HG03342 (cell line): ENCODE results near the gene ZNF225.
"Not testable (repeated sequence)": the region's sequence is repeated elsewhere in the genome, so short reads cannot be mapped to it uniquely, and the experiment has no call there.

ENCODE experiments used
- ATAC-seq: cut with Tn5 transposase; IDR thresholded peaks from one replicate; pipeline ENCODE4 v1.9.1; 2021; ENCODE audit warnings: mild to moderate bottlenecking, moderate library complexity; ENCODE audit not compliant: unreplicated experiment

The ZNF225 gene

DNA sequence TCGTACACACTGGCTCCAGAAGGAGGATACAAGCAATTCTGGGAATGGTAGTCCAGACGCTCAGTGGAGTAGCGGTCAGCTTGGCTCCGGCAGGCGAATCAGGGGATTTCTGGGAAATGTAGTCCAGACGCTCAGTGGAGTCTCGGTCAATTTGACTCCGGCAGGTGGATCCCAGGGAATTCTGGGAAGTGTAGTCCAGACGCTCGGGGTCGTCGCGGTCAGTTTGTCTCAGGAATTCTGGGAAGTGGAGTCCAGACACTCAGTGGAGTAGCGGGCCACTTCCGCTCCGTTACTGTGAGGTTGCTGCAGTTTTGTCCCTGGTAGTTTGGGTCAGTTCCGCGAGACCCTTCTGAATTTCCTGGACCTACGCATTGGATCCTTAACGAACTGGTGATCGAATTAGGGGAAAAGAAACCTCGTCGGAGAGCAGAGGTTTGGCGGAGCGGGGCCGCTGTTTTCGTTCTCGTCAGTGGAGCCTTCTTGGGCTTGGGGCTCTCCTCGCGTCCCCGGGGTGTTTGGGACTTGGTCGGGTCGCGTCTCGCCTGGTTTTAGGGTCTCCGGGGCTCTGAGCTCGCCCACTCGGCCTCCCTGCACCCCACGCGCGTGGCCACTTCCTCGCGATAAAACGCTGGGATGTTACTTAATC lies at the start of gene ZNF225:
Gene ZNF225 (plus strand): TSS at position 262 of the 646 bp plus-strand sequence. CDS start 2,429 bp downstream, outside the sequence.
- peak; percentile 90 for ATAC-seq

DNA sequence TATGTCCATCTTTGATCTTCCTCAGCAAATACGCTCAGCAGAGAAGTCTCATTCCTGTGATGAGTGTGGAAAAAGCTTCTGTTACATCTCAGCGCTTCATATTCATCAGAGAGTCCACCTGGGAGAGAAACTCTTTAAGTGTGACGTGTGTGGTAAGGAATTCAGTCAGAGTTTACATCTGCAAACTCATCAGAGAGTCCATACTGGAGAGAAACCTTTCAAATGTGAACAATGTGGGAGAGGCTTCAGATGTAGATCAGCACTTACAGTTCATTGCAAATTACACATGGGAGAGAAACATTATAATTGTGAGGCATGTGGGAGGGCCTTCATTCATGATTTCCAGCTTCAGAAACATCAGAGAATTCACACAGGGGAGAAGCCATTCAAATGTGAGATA lies 46.9 kb upstream of the ZNF225 start:
- ATAC-seq = no peak

DNA sequence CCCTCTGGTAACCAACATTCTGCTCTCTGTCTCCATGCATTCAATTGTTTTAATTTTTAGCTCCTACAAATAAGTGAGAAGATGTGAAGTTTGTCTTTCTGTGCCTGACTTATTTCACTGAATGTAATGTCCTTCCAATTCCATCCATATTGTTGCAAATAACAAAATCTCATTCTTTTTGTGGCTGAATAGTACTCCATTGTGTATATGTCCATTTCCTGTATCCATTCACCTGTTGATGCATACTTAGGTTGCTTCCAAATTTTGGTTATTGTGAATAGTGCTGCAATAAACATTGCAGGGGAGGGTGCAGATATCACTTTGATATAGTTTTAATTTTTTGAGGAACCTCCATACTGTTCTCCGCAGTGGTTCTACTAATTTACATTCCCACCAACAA lies 43.8 kb upstream of the ZNF225 start:
- ATAC-seq = no peak

DNA sequence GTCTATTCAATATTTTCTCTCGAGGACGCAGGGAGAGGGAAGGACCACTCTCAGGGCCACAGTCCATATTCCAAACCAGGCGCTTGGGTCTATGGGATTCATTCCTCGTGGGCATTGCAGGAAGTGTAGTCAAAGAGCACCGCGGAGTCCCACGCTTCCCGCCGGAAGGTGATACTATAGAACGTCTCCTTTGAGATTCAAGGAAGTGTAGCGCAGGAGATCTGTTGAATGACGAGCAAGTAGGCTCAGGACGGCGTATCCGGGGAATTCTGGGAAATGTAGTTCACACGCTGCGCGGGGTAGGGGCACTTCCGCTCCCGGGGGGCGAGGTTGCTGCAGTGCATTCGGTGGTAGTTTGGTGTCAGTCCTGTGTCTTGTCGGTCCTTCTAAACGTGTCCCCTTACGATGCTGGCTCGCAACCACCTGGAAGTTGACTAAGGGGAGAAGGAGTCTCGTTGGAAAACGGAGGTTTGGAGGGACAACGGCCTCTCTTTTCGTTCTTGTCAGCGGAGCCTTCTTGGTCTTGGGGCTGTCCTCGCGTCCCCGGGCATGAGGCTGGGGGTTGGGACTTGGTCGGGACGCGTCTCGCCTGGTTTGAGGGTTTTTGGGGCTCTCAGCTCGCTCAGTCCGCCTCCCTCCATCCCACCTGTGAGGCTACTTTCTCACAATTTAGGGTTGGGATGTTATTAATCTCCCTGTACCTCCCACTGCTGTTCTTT lies 41.2 kb upstream of the ZNF225 start, which contains the start of gene ZNF284:
Gene ZNF284 (plus strand): TSS at position 336 of the 719 bp plus-strand sequence. CDS start 4,231 bp downstream, outside the sequence.
- peak; percentile 95 for ATAC-seq

DNA sequence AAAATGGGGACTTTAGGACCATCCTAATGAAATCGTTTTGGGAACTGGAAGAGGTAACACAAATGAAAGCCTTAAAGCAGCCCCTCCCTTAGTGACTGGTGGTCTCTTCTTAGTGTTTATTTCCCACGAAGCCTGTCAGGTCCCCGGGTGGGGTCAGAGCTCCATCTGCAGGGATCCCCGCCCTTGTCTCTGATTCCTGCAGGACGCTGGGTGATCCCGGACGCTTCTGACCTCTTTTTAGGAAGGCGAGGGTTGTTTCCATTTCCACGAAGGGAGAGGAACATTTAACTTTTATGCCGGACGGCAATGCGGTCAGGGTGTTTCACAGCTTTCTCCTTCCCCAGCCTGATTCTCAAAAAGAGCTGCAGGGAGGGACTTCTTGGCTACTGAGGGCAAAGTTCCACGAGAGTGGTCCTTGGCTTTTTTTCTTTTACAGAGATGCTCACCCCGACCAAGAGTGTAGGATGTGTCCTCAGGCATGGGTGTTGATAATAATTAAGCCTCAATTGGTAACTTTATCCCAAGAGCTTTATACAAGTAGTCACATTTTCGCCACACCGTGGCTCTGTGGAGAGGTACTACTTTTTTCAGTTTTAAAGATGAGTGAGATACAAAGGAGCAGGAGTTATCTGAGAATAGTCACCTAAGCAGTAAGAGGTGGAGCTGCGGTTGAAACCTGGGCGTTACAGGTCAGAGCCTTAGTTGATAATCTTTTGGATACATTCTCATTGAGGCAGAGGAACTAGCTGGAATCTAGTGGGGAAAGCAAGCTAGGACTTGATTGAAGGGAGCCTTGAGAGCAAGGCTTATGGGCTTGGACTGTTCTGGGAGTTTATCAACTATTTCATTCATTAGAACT lies 40.4 kb upstream of the ZNF225 start:
- no peak for ATAC-seq

DNA sequence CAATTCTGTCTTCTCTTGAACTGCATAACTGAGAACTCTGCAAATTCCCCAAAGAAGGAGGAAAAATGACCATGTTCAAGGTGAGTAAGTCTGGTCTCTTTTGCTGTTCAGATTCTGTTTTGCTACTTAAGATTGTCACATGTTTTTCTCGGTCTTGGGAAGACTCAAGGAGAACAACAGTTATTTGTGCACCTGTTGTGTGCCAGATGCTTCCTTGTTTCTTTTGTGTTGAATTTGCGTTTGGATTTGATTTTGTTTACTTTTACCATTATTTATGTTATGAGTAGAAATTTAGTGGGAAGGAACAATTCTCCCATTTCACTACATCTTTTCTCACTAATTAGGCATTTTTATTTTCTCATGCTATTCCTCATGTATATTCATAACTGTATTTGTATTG lies 36.9 kb upstream of the ZNF225 start:
- no peak for ATAC-seq

DNA sequence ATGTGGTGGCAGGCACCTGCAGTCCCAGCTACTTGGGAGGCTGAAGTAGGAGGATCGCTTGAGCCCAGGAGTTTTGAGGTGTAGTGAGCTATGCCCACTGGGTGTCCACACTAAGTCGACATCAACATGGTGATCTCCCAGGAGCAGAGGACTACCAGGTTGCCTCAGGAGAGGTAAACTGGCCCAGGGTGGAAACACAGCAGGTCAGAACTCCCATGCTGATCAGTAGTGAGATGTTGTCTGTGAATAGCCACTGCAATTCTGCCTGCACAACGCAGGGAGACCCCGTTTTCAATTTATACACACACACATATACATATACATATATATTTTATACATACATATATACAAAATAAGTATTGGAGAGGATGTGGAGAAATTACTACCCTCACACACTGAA lies 21.1 kb upstream of the ZNF225 start:
- no peak for ATAC-seq

DNA sequence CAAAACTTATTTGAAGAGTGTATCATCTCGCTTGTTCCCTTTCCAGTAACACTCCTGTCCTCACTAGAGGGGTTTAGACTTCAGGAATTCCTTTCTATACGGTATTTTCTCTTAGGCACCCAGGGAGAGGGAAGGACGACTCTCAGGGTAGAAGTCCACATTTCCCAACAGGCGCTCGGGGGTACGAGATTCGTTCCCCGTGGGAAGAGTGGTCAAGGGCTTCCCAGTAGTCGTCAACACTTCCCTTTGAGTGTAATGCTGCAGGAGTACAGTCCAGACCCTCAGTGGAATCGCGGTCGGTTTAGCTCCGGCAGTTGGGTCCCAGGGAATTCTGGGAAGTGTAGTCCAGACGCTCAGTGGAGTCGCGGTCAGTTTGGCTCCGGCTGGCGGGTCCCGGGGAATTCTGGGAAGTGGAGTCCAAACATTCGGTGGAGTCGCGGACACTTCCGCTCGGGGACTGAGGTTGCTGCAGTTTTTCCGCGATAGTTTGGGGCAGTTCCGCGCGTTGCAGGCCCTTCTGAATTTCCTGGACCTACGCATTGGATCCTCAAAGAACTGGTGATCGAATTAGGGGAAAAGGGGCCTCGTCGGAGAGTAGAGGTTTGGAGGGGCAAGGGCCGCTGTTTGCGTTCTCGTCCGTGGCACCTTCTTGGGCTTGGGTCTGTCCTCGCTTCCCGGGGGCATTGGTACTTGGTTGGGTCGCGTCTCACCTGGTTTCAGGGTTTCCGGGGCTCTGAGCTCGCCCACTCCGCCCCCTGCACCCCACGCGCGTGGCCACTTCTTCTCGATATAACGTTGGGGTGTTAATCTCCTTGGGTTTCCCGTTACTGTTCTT lies 19.1 kb upstream of the ZNF225 start, which contains the start of gene ZNF224:
Gene ZNF224 (plus strand): TSS at position 431 of the 835 bp plus-strand sequence. CDS start 3,513 bp downstream, outside the sequence.
- peak; percentile 86 for ATAC-seq

DNA sequence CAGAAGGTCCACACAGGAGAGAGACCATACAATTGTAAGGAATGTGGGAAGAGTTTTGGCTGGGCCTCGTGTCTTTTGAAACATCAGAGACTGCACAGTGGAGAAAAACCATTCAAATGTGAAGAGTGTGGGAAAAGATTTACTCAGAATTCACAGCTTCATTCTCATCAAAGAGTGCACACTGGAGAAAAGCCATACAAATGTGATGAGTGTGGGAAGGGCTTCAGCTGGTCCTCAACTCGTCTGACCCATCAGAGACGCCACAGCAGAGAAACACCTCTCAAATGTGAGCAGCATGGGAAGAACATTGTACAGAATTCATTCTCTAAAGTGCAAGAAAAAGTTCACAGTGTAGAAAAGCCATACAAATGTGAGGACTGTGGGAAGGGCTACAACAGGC lies 5.4 kb upstream of the ZNF225 start:
- ATAC-seq = no peak

DNA sequence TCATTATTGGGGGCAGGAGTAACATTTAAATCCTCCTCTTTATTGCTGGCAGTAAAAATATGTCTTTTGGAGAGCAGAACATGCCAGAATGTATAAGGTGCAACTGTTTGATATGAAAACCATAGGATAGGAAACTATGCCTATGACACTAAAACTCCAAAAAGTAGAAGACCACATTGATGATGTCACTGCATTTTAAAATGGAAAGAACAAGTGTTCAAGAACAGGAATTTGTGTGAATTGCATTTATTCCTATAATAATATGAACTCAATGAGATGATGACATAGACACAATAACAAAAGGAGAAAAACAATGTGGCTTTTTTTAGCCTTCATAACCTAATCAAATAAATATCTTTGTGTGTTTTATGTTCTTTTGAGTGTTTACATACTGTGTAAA lies 3.7 kb upstream of the ZNF225 start:
- no peak for ATAC-seq

DNA sequence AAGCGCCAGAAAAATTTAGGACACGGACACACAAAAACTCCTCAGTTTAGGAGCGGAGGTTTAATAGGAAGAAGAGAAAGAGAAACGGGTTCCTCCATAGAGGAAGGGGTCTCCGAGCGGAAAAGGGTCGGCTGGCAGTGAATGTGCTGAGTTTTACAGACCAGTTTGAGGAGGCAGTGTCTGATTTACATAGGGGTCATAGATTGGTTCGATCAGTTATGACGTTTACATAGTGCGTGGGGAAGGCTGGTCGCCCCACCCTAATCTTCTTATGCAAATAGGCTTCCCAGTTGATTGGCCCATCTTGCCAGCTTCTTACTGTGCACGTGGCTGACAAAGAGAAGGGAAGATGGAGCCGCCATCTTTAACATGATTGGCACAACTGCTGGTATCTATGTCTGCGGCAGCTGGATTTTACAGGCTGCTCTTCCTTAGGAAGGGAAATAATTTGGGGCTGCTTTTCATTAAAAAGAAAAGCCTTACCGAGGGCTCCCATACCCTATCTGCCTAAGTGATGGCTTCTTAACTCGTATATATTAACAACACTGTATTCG lies 1.2 kb upstream of the ZNF225 start:
- ATAC-seq = no peak

DNA sequence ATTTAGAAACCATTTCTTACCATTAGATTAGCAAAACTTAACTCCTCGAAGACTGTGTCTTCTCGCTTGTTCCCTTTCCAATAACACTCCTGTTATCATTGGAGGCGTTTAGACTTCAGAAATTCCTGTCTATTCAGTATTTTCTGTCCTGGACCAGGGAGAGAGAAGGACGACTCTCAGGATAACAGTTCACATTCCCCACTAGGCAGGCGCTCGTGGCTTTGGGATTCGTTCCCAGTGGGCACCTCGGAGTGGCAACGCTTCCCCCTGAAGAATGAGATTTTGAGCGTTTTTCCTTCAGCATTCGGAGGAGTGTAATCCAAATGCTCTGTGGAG lies 429 bp upstream of the ZNF225 start:
- peak; percentile 4 for ATAC-seq

DNA sequence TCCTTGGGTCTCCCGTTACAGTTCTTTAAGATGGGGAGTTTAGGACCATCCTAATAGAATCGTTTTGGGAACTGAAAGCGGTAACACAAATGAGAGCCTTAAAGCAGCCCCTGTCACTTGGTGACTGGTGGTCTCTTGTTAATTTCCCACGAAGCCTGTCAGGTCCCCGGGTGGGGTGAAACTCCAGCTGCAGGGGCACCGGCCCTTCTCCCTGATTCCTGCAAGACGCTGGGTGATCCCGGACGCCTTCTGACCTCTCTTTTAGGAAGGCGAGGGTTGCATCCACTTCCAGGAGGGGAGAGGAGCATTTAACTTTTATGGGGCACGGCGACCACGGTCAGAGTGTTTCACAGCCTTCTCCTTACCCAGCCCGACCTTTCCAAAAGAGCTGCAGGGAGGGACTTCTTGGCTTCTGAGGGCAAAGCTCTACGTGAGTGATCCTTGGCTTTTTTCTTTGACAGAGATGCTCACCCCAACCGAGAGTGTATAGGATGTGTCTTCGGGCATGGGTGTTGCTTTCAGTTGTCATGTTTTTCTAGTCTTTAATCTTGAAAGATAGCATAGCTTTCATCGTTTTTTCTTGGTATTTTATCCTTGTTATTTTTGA lies 688 bp downstream of the ZNF225 start:
- no peak for ATAC-seq

DNA sequence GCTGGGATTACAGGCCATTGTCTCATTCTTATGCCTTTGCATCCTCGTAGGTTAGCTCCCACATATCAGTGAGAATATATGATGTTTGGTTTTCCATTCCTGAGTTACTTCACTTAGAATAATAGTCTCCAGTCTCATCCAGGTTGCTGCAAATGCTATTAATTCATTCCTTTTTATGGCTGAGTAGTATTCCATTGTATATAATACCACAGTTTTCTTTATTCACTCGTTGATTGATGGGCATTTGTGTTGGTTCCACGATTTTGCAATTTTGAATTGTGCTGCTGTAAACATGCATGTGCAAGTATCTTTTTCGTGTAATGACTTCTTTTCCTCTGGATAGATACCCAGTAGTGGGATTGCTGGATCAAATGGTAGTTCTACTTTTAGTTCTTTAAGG lies 8.0 kb downstream of the ZNF225 start:
- ATAC-seq = not testable (repeated sequence)

DNA sequence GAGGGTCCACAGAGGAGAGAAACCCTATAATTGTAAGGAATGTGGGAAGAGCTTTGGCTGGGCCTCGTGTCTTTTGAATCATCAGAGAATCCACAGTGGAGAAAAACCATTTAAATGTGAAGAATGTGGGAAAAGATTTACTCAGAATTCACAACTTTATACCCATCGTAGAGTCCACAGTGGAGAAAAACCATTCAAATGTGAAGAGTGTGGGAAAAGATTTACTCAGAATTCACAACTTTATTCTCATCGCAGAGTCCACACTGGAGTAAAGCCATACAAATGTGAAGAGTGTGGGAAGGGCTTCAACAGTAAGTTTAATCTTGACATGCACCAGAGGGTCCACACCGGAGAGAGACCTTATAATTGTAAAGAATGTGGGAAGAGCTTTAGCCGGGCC lies 18.8 kb downstream of the ZNF225 start:
- no peak for ATAC-seq

DNA sequence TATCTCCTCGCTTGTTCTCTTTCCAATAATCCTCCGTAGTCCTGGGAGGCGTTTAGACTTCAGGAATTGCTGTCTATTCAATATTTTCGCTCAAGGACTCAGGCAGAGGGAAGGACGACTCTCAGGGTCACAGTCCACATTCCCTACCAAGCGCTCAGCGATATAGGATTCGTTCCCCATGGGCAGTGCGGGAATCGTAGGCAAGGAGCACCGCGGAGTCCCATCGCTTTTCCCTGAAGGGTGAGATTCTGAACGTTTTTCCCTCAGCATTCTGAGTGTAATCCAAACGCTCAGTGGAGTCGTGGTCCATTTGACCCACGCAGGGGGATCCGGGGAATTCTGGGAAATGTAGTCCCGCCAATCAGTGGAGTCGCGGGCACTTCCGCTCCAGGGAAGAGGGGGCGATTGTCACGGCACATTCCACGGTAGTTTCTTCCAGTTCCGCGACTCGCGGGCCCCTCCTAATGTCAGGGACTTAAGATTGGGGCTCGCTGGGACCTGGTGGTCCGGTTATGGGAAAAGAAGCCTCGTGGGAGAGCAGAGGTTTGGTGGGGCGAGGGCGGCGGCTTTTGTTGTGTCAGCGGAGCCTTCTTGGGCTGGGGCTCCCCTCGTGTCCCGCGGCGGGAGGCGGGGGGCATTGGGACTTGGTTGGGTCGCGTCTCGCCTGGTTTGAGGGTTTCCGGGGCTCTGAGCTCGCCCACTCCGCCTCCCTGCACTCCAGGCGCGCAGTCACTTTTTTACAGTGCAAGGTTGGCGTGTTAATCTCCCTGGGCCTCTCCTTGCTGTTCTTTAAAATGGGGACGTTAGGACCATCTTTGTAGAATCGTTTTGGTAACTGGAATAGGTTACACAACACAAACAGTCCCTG lies 28.2 kb downstream of the ZNF225 start, which contains the start of gene ZNF234:
Gene ZNF234 (plus strand): TSS at position 364 of the 868 bp plus-strand sequence. CDS start 3,079 bp downstream, outside the sequence.
- ATAC-seq = peak; percentile 74

DNA sequence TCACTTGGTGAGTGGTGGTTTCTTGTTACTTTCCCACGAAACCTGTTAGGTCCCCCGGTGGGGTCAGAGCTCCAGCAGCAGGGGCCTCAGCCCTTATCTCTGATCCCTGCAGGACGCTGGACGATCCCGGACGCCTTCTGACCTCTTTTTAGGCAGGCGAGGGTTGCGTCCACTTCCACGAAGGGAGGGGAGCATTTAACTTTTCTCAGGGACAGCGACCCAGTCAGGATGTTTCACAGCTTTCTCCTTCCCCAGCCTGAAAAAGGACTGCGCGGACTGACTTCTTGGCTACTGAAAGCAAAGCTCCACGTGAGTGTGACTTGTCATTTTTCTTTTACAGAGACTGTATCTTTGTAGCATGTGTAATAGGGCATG lies 28.8 kb downstream of the ZNF225 start:
- ATAC-seq = no peak

DNA sequence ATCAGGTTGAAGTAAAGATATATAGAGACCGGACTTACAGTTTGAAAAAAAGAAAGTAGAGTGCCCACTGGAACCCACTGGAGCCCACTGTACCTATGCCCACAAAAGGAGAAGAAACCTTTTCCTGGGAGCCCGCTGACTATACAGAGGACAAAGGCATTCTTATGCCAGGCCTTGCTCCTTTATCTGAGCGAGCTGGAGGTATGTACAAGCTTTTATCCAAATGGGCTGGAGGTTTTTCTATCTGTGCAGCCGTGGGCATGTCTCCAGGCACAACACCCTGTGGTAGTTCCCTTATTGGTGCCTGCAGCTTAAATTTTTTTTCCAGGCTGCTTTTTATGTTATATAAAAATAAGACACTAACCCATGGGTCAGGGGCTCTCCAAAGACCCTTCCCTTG lies 36.6 kb downstream of the ZNF225 start:
- ATAC-seq = no peak

DNA sequence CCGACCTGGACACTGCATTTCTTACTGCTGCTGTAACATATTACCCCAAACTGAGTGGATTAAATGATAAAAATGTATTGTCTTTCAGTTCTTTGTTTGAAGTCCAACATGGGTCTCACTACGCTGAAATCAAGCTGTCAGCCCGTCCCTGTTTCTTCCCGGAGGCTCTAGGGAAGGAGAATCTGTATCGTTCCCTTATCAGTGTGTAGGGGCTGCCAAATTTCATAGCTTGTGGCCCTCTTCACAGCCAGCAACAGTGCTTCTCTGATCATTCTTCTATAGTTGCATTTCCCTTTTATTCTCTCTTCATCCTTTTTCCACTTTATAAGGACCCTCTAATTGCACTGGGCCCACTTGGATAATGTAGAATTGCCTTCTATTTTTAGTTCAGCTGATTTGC lies 38.3 kb downstream of the ZNF225 start:
- no peak for ATAC-seq
